Transverse colon (tissue), 4 donors: ENCODE measurements around the gene ST3GAL4. TPM values are rescaled to one million over a fixed set of nuclear protein-coding genes. Genes with fewer than 3 reads are reported as not detected.

ENCODE experiments used
- DNase-seq: peaks from one replicate; pipeline ENCODE4 v3.0.0-alpha.2; 2019
- H3K27ac ChIP-seq, 4 donors: fragments of 200-600 bp; sonication (generic); 2 replicates each; pipeline ENCODE4 v1.5.1; 2016 to 2018; ENCODE audit warnings: inconsistent platforms in 4 of 4
- H3K27me3 ChIP-seq: fragments of 200-600 bp; sonication (generic); 2 replicates; pipeline ENCODE4 v1.5.1; 2017; ENCODE audit warnings: inconsistent platforms
- H3K36me3 ChIP-seq, 4 donors: fragments of 200-600 bp; sonication (generic); 2 replicates each; pipeline ENCODE4 v1.5.1; 2017 to 2019; ENCODE audit warnings: inconsistent platforms in 4 of 4
- H3K4me1 ChIP-seq, 4 donors: fragments of 200-600 bp; sonication (generic); 2 replicates each; pipeline ENCODE4 v1.5.1; 2017 to 2020; ENCODE audit warnings: inconsistent platforms in 4 of 4
- H3K4me3 ChIP-seq, 4 donors: fragments of 200-600 bp; sonication (generic); 1 replicate in 1 of 4; 2 replicates in 3 of 4; pipeline versions ENCODE4 v1.5.1 to v1.6.1; 2017 to 2019; ENCODE audit warnings: inconsistent platforms in 4 of 4
- H3K9me3 ChIP-seq, 2 donors: fragments of 200-600 bp; sonication (generic); 2 replicates each; pipeline ENCODE4 v1.5.1; 2017 to 2019; ENCODE audit warnings: inconsistent platforms in 2 of 2
- CTCF ChIP-seq, 5 experiments: fragments of 200-600 bp in 3 of 5; fragments of 450-650 bp in 2 of 5; sonication (generic) in 3 of 5; IDR thresholded peaks; 1 replicate in 2 of 5; 2 replicates in 3 of 5; pipeline ENCODE4 v1.5.1; 2016 to 2017; ENCODE audit warnings: antibody characterized with exemption in 5 of 5, inconsistent platforms in 3 of 5, mild to moderate bottlenecking in 2 of 5, moderate library complexity in 1 of 5
- EP300 ChIP-seq: sonication (generic); formaldehyde crosslinking; IDR thresholded peaks from one replicate; pipeline ENCODE4 v1.6.1; 2017; ENCODE audit warnings: antibody characterized with exemption, low read depth
- POLR2A ChIP-seq: fragments of 450-650 bp; IDR thresholded peaks from one replicate; pipeline ENCODE4 v1.6.1; 2016; ENCODE audit warnings: antibody characterized with exemption, mild to moderate bottlenecking, moderate library complexity
- POLR2AphosphoS5 ChIP-seq, 3 donors: sonication (generic); formaldehyde crosslinking; IDR thresholded peaks; one replicate each; pipeline ENCODE4 v1.6.1; 2016; ENCODE audit warnings: antibody characterized with exemption in 3 of 3
- WGBS, 2 donors: methylation state at CpG; one replicate each; pipeline ENCODE4 v1.1.5; 2018; ENCODE audit warnings: low coverage in 1 of 2; 5-methylcytosine and 5-hydroxymethylcytosine counted together
- in situ Hi-C, 4 donors: fragments of 200-750 bp; cut with MboI; loops; one replicate each; pipeline versions ENCODE4 v1.15.0 to v1.15.1; 2017; ENCODE audit warnings: low sequenced_read_pairs in 3 of 4, low pct_ligation_motif_present in 1 of 4, low pct_unique_long_range_greater_than_20kb in 1 of 4
- intact Hi-C: fragments of 100-400 bp; cut with DNase I; formaldehyde crosslinking; loops from one replicate; pipeline ENCODE4 v1.15.1; 2023; ENCODE audit warnings: low total_unique reads
- total RNA-seq, 4 donors: library from RNA; depleted of rRNA; stranded (reverse); fragments of >200 nt; gene quantifications; one replicate each; pipeline ENCODE4 v1.1.0, GENCODE V29; 2016

Gene ST3GAL4
- total RNA-seq, 4 donors from 2014 or later, result 26.1 to 206 (median 166) TPM

- intact Hi-C loops (no loop called here), in situ Hi-C loops (loop anchor here in 1 of 4 donors (25.0 kb wide), 1 partner anchor 108 kb away; the partner anchor contains the start of gene DCPS)
- no peak for TF ChIP-seq EP300
- no peak for TF ChIP-seq CTCF (IDR thresholded peaks at IDR 0.05)
- TF ChIP-seq POLR2A, result no peak
- TF ChIP-seq POLR2AphosphoS5 (IDR thresholded peaks at IDR 0.05), result no peak
- H3K27me3 ChIP-seq, result no peaks in the 10 kb centered on the region
- no peak for DNase-seq
- H3K4me1 ChIP-seq, result peaks cover 28 to 59% (median 37%) of the 10 kb centered on the region in 4 donors
- H3K4me3 ChIP-seq, result no peak overlapping the region
- no peaks in the 10 kb centered on the region for H3K36me3 ChIP-seq
- peak overlapping the region; percentile 8 to 78 (median 64) for H3K27ac ChIP-seq
- H3K9me3 ChIP-seq, result no peaks in the 10 kb centered on the region
- 49 to 58% methylated on average over 5 to 6 of the region's 6 CpGs for WGBS, 2 donors
Measured at GRCh38 chr11:126420698-126421256, 65.3 kb downstream of the ST3GAL4 start.

- H3K9me3 ChIP-seq, result no peaks in the 10 kb centered on the region
- DNase-seq, result no peak
- H3K4me3 ChIP-seq, result no peak overlapping the region
- no peak for TF ChIP-seq POLR2AphosphoS5 (IDR thresholded peaks at IDR 0.05)
- TF ChIP-seq POLR2A, result no peak
- no peak for TF ChIP-seq EP300
- no peak for TF ChIP-seq CTCF (IDR thresholded peaks at IDR 0.05)
- in situ Hi-C loops, result loop anchor here in 1 of 4 donors (25.0 kb wide), 1 partner anchor 109 kb away; the partner anchor contains the start of gene DCPS
- H3K27me3 ChIP-seq, result no peaks in the 10 kb centered on the region
- peaks cover 28 to 56% (median 32%) of the 10 kb centered on the region in 4 donors for H3K4me1 ChIP-seq
- 78 to 96% methylated on average over 4 to 13 of the region's 13 CpGs for WGBS, 2 donors
- peak overlapping the region; percentile 8 to 78 (median 64) for H3K27ac ChIP-seq
- H3K36me3 ChIP-seq, result no peaks in the 10 kb centered on the region
- intact Hi-C loops, result no loop called here
Measured at GRCh38 chr11:126421271-126421671, 65.8 kb downstream of the ST3GAL4 start.

- Histone ChIP-seq H3K27me3 (no peaks in the 10 kb centered on the region), H3K9me3 (no peaks in the 10 kb centered on the region), H3K4me1 (peaks cover 20 to 52% (median 23%) of the 10 kb centered on the region in 4 donors), H3K36me3 (no peaks in the 10 kb centered on the region), H3K27ac (peak overlapping the region in 3 of 4 donors; percentile 63 to 77 (median 65)), H3K4me3 (no peak overlapping the region)
- no peak for TF ChIP-seq POLR2A
- DNase-seq, result no peak
- intact Hi-C loops (no loop called here), in situ Hi-C loops (loop anchor here in 1 of 4 donors (25.0 kb wide), 1 partner anchor 110 kb away; the partner anchor contains the start of gene DCPS)
- whole genome bisulfite sequencing, 2 donors, result 67 to 79% methylated on average over 2 of the region's 2 CpGs
Measured at GRCh38 chr11:126422446-126422845, 67.0 kb downstream of the ST3GAL4 start.

GRCh38 chr11:126423154-126423553 is 67.7 kb downstream of the ST3GAL4 start:
- Histone ChIP-seq H3K36me3 (no peaks in the 10 kb centered on the region), H3K27me3 (no peaks in the 10 kb centered on the region), H3K27ac (peak overlapping the region; percentile 51 to 77 (median 64)), H3K4me1 (peaks cover 21 to 54% (median 24%) of the 10 kb centered on the region in 4 donors), H3K9me3 (no peaks in the 10 kb centered on the region), H3K4me3 (no peak overlapping the region)
- in situ Hi-C loops (loop anchor here in 1 of 4 donors (25.0 kb wide), 1 partner anchor 111 kb away; the partner anchor contains the start of gene DCPS), intact Hi-C loops (no loop called here)
- peak; percentile 58 for DNase-seq
- 14% methylated on average over 2 of the region's 2 CpGs; no CpG with 5 or more reads in 1 of the 2 donors for WGBS, 2 donors
- TF ChIP-seq POLR2AphosphoS5 (IDR thresholded peaks at IDR 0.05) (peak in 2 of 3 donors; percentile 48 to 74), POLR2A (no peak), EP300 (no peak), CTCF (IDR thresholded peaks at IDR 0.05) (no peak)
